Activated CD4-positive, alpha-beta T cell treated with anti-CD3 and anti-CD28 coated beads, Interleukin-2, amount 10 ng/mL, durations not matched to agents 7 days and 5 days (primary cell): ENCODE data around the gene AMN1. TPM values are rescaled to one million over a fixed set of nuclear protein-coding genes. Genes with fewer than 3 reads are reported as not detected.

ENCODE experiments used
- CTCF ChIA-PET: fragments of 350-600 bp; sonication (Branson Sonifier 250); formaldehyde crosslinking; loops from one replicate; lab custom pipeline; 2021; ENCODE audit warnings: antibody characterized with exemption; lab: Charles Lee
- POLR2A ChIA-PET: fragments of 350-600 bp; sonication (Branson Sonifier 250); formaldehyde crosslinking; loops from one replicate; lab custom pipeline; 2021; ENCODE audit warnings: antibody characterized with exemption; lab: Charles Lee
- DNase-seq: peaks from one replicate; pipeline ENCODE4 v3.0.0-alpha.2; 2020
- H3K27ac Mint-ChIP-seq: one replicate; pipeline ENCODE4 v1.8.0; 2021; ENCODE audit warnings: mild to moderate bottlenecking, moderate library complexity, mixed read lengths
- H3K27me3 Mint-ChIP-seq: one replicate; pipeline ENCODE4 v1.8.0; 2021; ENCODE audit warnings: mixed read lengths
- H3K36me3 Mint-ChIP-seq: one replicate; pipeline ENCODE4 v1.8.0; 2021; ENCODE audit warnings: low read depth, mixed read lengths
- H3K4me1 Mint-ChIP-seq: one replicate; pipeline ENCODE4 v1.8.0; 2021; ENCODE audit warnings: mixed read lengths
- H3K4me3 Mint-ChIP-seq: one replicate; pipeline ENCODE4 v1.8.0; 2021; ENCODE audit warnings: mild to moderate bottlenecking, moderate library complexity, mixed read lengths
- H3K9me3 Mint-ChIP-seq: one replicate; pipeline ENCODE4 v1.8.0; 2021; ENCODE audit warnings: mixed read lengths
- total RNA-seq, 2 experiments: library from RNA; stranded (reverse); gene quantifications; one replicate each; pipeline ENCODE4 v1.2.3, GENCODE V29; 2021

Gene AMN1
- total RNA-seq, 2 experiments from 2014 or later: 6.1 to 6.6 TPM

DNA sequence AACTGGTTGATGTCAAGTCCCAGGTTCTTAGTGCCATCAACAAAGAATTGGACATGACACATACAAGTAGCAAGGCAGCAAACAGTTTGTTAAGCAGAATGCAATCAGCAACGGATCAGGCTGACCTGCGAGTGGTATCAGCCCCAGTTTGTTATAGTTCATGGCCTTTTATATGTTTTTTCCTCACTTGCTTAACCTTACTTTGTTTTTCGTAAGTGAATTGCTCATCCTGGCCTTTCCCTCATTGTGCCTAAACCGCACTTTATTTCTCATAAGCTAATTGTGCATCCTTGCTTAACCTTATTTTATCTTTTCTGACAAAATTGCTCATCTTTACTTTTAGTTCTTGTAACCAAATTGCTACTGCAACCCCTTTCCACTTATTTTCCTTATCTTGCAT, 65.2 kb downstream of the AMN1 start:
- Mint-ChIP-seq H3K4me3 (no peak overlapping the region), H3K9me3 (peaks cover 10% of the 10 kb centered on the region), H3K36me3 (peaks cover 3% of the 10 kb centered on the region), H3K27ac (no peak overlapping the region), H3K4me1 (peaks cover 16% of the 10 kb centered on the region), H3K27me3 (no peaks in the 10 kb centered on the region)
- DNase-seq: no peak
- ChIA-PET POLR2A (no interaction called here), CTCF (interaction anchor here (0.9 kb wide), 1 partner anchor 10 kb away, joined by 5 read pairs; no protein-coding TSS in a partner anchor)

DNA sequence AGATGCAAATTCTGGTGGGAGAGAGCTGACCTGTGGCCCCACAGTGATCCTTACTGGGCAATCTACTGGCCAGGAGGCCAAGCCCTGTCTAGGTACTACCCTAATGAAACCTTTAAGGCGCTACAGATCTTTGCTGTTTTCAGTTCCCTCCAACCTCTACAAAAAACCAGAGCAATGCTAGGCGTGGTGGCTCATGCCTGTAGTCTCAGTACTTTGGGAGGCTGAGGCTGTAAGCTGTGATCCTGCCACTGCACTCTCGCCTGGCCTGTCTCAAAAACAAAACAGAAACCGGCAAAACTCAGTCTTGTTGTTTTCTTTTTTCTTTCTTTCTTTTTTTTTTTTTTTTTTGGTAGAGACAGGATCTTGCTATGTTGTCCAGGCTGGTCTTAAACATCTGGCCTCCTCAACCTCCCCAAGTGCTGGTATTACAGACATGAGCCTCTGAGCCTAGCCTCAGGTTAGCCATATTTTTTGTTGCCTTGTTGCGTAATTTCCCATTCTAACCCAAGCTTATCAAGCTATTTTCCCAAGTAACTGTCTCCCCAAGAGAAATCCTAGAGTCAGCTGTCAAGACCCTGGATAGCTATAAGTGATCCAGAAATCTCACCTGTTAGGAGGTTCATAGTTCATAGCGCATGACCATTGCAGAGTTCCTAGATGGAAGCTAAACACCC, 66.5 kb downstream of the AMN1 start:
- H3K9me3 Mint-ChIP-seq: peaks cover 10% of the 10 kb centered on the region
- peaks cover 3% of the 10 kb centered on the region for H3K36me3 Mint-ChIP-seq
- H3K4me1 Mint-ChIP-seq: peaks cover 20% of the 10 kb centered on the region
- ChIA-PET POLR2A (no interaction called here), CTCF (interaction anchor here (0.9 to 1.1 kb wide), 3 partner anchors 9 to 17 kb away, joined by 3 to 5 read pairs (median 3); no protein-coding TSS in a partner anchor)
- H3K4me3 Mint-ChIP-seq: no peak overlapping the region
- DNase-seq: no peak
- no peaks in the 10 kb centered on the region for H3K27me3 Mint-ChIP-seq
- peak overlapping the region; percentile 3 for H3K27ac Mint-ChIP-seq

DNA sequence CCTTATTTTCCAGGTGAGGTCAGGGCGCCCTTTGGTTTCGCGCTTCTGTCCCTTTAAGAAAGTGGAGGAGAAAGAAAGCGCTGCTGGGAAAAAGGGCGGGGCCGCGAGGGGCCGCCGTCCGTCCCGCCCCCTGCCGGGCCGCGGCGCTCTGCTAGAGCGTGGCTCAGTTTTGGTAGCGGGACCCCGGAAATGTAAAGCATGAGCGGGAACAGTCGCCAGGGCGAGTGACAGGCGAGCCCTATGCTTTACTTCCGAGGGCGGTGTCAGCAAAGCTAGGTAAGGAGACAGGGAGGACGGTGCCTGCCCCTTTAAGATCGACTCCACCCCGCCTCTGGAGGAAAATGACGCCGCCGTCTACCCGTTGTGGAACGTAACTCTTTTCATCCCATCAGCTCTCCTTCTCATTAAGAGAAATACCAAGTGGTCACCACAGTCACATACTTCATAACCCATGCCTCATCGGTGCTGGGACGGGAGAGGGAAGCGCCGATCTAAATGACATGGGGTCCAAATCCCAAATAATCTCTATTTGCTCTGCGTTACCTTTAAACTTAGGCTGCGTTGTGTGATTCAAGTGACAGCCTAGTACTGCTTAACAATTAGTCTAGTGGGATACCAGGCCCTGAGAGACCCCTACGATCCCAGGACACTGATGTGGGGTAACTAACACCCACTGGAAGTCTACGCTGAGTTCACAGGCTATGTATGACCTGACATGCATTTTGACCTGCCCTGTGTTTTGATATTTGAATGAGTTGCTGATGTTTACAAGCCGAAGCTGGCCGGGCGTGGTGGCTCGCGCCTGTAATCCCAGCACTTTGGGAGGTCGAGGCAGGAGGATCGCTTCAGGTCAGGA, 69.5 kb downstream of the AMN1 start, which contains the start of gene ETFBKMT:
TSS of gene ETFBKMT (plus strand) at position 602 of the 856 bp plus-strand sequence. CDS start 2,266 bp downstream, outside the sequence.
- POLR2A ChIA-PET: no interaction called here

GRCh38 chr12:31658471-31659086, 70.2 kb downstream of the AMN1 start:
- DNase-seq: no peak
- Mint-ChIP-seq H3K9me3 (no peaks in the 10 kb centered on the region), H3K4me1 (peaks cover 18% of the 10 kb centered on the region), H3K27ac (peak overlapping the region; percentile 100), H3K27me3 (no peaks in the 10 kb centered on the region), H3K4me3 (peak overlapping the region; percentile 99), H3K36me3 (peaks cover 3% of the 10 kb centered on the region)
- ChIA-PET POLR2A (no interaction called here), CTCF (interaction anchor here (0.5 to 1.1 kb wide), 4 partner anchors 23 to 703 kb away, joined by 3 to 5 read pairs (median 4); no protein-coding TSS in a partner anchor)

More for the DNA sequence above, 69.5 kb downstream of the AMN1 start, which contains the start of gene ETFBKMT:
- peaks cover 3% of the 10 kb centered on the region for H3K36me3 Mint-ChIP-seq
- CTCF ChIA-PET: interaction anchor here (0.5 to 0.9 kb wide), 3 partner anchors 22 to 291 kb away, joined by 3 to 5 read pairs (median 3); no protein-coding TSS in a partner anchor
- peaks cover 20% of the 10 kb centered on the region for H3K4me1 Mint-ChIP-seq
- H3K9me3 Mint-ChIP-seq: no peaks in the 10 kb centered on the region
- H3K27ac Mint-ChIP-seq: peak within 1 kb of the TSS; percentile 100
- peak; percentile 97 for DNase-seq
- H3K4me3 Mint-ChIP-seq: peak within 1 kb of the TSS; percentile 99
- no peaks in the 10 kb centered on the region for H3K27me3 Mint-ChIP-seq

DNA sequence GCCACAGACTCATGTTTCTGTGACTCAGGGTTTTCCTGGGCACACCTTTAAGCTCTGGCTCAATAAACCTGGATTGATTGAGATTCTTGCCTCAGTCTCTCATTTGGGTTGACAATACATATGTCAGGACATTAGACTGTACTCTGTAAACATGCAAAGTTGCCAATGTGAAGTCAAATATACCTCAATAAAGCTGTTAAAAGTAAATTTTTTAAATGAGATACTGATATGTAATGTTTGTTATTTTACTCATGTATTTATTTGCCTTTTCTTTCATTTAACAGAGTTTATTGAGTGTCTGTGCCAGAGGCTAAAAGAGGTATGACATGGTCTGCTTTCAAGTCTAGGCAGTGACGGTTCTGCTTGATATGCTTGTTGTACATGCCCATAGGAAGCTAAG, 73.0 kb downstream of the AMN1 start:
- Mint-ChIP-seq H3K4me3 (no peak overlapping the region), H3K27ac (no peak overlapping the region), H3K4me1 (peaks cover 26% of the 10 kb centered on the region), H3K36me3 (no peaks in the 10 kb centered on the region), H3K27me3 (no peaks in the 10 kb centered on the region), H3K9me3 (no peaks in the 10 kb centered on the region)
- ChIA-PET CTCF (interaction anchor here (0.7 to 1.2 kb wide), 3 partner anchors 12 to 657 kb away, joined by 3 to 5 read pairs (median 4); no protein-coding TSS in a partner anchor), POLR2A (no interaction called here)
- DNase-seq: no peak

- Mint-ChIP-seq H3K27me3 (no peaks in the 10 kb centered on the region), H3K27ac (no peak overlapping the region), H3K4me1 (peaks cover 23% of the 10 kb centered on the region), H3K9me3 (no peaks in the 10 kb centered on the region), H3K36me3 (no peaks in the 10 kb centered on the region), H3K4me3 (no peak overlapping the region)
- DNase-seq: no peak
- ChIA-PET POLR2A (no interaction called here), CTCF (no interaction called here)
Measured at GRCh38 chr12:31655208-31655607, 73.6 kb downstream of the AMN1 start.

DNA sequence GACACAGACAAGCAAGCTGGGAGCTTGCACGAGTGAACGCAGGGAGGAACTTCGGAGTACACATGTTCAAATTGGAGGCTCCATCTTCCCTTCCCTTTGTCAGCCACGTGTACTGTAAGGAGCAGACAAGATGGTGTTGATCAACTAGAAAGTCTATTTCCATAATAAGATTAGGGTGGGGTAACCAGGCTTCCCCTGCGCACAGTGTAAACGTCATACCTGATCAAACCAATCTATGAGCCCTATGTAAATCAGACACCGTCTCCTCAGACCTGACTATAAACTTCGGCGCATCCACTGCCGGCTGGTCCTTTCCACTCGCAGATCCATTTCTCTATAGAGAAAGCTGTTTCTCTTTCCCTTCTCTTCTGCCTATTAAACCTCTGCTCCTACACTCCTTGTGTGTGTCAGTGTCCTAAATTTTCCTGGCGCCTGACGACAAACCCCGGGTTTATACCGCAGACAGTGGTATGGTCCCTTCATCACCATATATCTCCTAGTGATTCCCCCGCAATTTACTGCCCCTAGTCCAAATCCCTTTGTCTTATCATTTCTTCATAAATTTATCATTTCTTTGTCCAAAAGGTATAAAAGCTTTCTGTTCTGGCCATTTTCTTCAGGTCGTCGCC, 76.8 kb downstream of the AMN1 start:
- POLR2A ChIA-PET: no interaction called here
- no peak overlapping the region for H3K4me3 Mint-ChIP-seq

GRCh38 chr12:31650918-31651317, 77.9 kb downstream of the AMN1 start:
- no peak for DNase-seq
- POLR2A ChIA-PET: no interaction called here
- peaks cover 15% of the 10 kb centered on the region for H3K4me1 Mint-ChIP-seq
- H3K4me3 Mint-ChIP-seq: no peak overlapping the region
- H3K27ac Mint-ChIP-seq: no peak overlapping the region
- no peaks in the 10 kb centered on the region for H3K36me3 Mint-ChIP-seq
- peaks cover 2% of the 10 kb centered on the region for H3K27me3 Mint-ChIP-seq
- H3K9me3 Mint-ChIP-seq: no peaks in the 10 kb centered on the region
- CTCF ChIA-PET: no interaction called here

More for the DNA sequence above, 76.8 kb downstream of the AMN1 start:
- Mint-ChIP-seq H3K9me3 (no peaks in the 10 kb centered on the region), H3K4me1 (peaks cover 15% of the 10 kb centered on the region), H3K36me3 (no peaks in the 10 kb centered on the region), H3K27ac (peak overlapping the region; percentile 90), H3K27me3 (peaks cover 2% of the 10 kb centered on the region)
- CTCF ChIA-PET: interaction anchor here (0.8 to 1.9 kb wide), 7 partner anchors 9 to 682 kb away, joined by 3 to 10 read pairs (median 3); no protein-coding TSS in a partner anchor
- no peak for DNase-seq

DNA sequence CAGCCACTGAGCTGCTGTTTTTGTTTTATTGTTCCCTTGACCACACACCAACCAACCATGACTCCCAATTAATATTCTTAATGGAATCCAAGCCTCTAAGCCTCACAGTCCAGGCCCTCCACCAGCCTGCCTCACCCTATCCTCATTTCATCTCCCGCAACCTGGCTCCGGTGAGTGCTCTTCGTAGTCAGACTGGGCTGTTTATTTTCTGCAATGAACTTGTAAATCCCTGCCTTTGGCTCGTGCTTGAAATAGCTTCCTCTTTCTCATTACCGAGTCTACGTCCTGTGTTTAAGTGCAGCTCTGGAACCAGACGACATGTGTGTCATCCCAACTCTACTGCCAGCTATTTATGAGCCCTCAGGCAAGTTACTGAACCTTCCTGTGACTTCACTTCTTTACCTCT, 81.7 kb downstream of the AMN1 start:
- no peaks in the 10 kb centered on the region for H3K36me3 Mint-ChIP-seq
- H3K9me3 Mint-ChIP-seq: no peaks in the 10 kb centered on the region
- POLR2A ChIA-PET: no interaction called here
- peaks cover 2% of the 10 kb centered on the region for H3K4me1 Mint-ChIP-seq
- H3K27ac Mint-ChIP-seq: no peak overlapping the region
- H3K27me3 Mint-ChIP-seq: peaks cover 2% of the 10 kb centered on the region
- CTCF ChIA-PET: interaction anchor here (1.2 to 1.4 kb wide), 3 partner anchors 9 to 244 kb away, joined by 3 to 8 read pairs (median 3); no protein-coding TSS in a partner anchor
- H3K4me3 Mint-ChIP-seq: no peak overlapping the region
- DNase-seq: no peak

GRCh38 chr12:31645924-31646323, 82.9 kb downstream of the AMN1 start:
- no peak overlapping the region for H3K4me3 Mint-ChIP-seq

GRCh38 chr12:31644536-31644935, 84.3 kb downstream of the AMN1 start:
- Mint-ChIP-seq H3K4me1 (peaks cover 2% of the 10 kb centered on the region), H3K36me3 (no peaks in the 10 kb centered on the region), H3K9me3 (no peaks in the 10 kb centered on the region), H3K4me3 (no peak overlapping the region), H3K27me3 (peaks cover 2% of the 10 kb centered on the region), H3K27ac (no peak overlapping the region)
- ChIA-PET CTCF (interaction anchor here (0.6 to 1.6 kb wide), 2 partner anchors 9 to 102 kb away, joined by 3 to 6 read pairs; no protein-coding TSS in a partner anchor), POLR2A (no interaction called here)
- no peak for DNase-seq

More at GRCh38 chr12:31645924-31646323, 82.9 kb downstream of the AMN1 start:
- H3K36me3 Mint-ChIP-seq: no peaks in the 10 kb centered on the region
- POLR2A ChIA-PET: no interaction called here
- H3K27ac Mint-ChIP-seq: no peak overlapping the region
- peaks cover 2% of the 10 kb centered on the region for H3K27me3 Mint-ChIP-seq
- CTCF ChIA-PET: interaction anchor here (0.7 to 1.4 kb wide), 3 partner anchors 11 to 1109 kb away, joined by 3 to 6 read pairs (median 3); no protein-coding TSS in a partner anchor
- no peak for DNase-seq
- H3K4me1 Mint-ChIP-seq: peaks cover 2% of the 10 kb centered on the region
- H3K9me3 Mint-ChIP-seq: no peaks in the 10 kb centered on the region
